HEK293 (cell line): ENCODE measurements around the gene C1QTNF12.

ENCODE experiments used
- CTCF ChIA-PET: fragments of 350-600 bp; formaldehyde crosslinking; extraction: SDS; loops from one replicate; lab custom pipeline; 2021; ENCODE audit warnings: antibody characterized with exemption; lab: Yijun Ruan, JAX
- POLR2A ChIA-PET: fragments of 300-600 bp; formaldehyde crosslinking; extraction: SDS; loops from one replicate; lab custom pipeline; 2020; ENCODE audit warnings: antibody characterized with exemption, inconsistent platforms; lab: Yijun Ruan, JAX
- H3K27ac ChIP-seq: fragments of 200-500 bp; sonication (Bioruptor generic); 2 replicates; pipeline ENCODE4 v1.5.1; 2014; ENCODE audit warnings: low read depth, low read length, control low read depth, inconsistent platforms; ENCODE audit errors: extremely low read depth
- H3K36me3 ChIP-seq, 2 experiments: fragments of 200-500 bp in 1 of 2; sonication (Bioruptor generic) in 1 of 2; 1 replicate in 1 of 2; 2 replicates in 1 of 2; pipeline ENCODE4 v1.5.1; 2014 to 2017; ENCODE audit warnings: inconsistent platforms in 2 of 2, low read length in 2 of 2; ENCODE audit not compliant: control insufficient read depth in 2 of 2, insufficient read depth in 1 of 2
- H3K4me1 ChIP-seq: fragments of 200-500 bp; sonication (Bioruptor generic); 2 replicates; pipeline ENCODE4 v1.5.1; 2014; ENCODE audit warnings: mild to moderate bottlenecking, low read length, inconsistent platforms; ENCODE audit not compliant: control insufficient read depth, insufficient read depth
- H3K4me3 ChIP-seq: 2 replicates; pipeline ENCODE4 v1.5.1; 2011; ENCODE audit warnings: low read depth, mild to moderate bottlenecking, control low read depth, low read length, moderate library complexity
- H3K9me3 ChIP-seq: fragments of 200-500 bp; sonication (Bioruptor generic); 2 replicates; pipeline ENCODE4 v1.5.1; 2014; ENCODE audit warnings: low read depth, low read length, inconsistent platforms; ENCODE audit not compliant: control insufficient read depth, insufficient read depth
- GLI4 ChIP-seq: fragments of 450-650 bp; formaldehyde crosslinking; IDR thresholded peaks from 2 replicates; pipeline ENCODE4 v1.5.1; 2016; ENCODE audit warnings: missing biosample characterization, missing genetic modification characterization
- KLF10 ChIP-seq: fragments of 450-650 bp; IDR thresholded peaks from 2 replicates; pipeline ENCODE4 v1.5.1; 2018; ENCODE audit warnings: missing biosample characterization, mild to moderate bottlenecking, missing genetic modification characterization
- MEIS1 ChIP-seq: sonication (generic); formaldehyde crosslinking; IDR thresholded peaks from 2 replicates; pipeline ENCODE4 v1.8.1; 2022; ENCODE audit warnings: missing genetic modification reagents, mild to moderate bottlenecking, borderline replicate concordance
- RBAK ChIP-seq: fragments of 450-650 bp; formaldehyde crosslinking; IDR thresholded peaks from 2 replicates; pipeline ENCODE4 v1.5.1; 2016; ENCODE audit warnings: missing biosample characterization, missing genetic modification characterization
- REPIN1 ChIP-seq: fragments of 450-650 bp; formaldehyde crosslinking; IDR thresholded peaks from 2 replicates; pipeline ENCODE4 v1.5.1; 2017; ENCODE audit warnings: missing biosample characterization, missing genetic modification characterization, low read depth
- SP2 ChIP-seq: fragments of 450-650 bp; formaldehyde crosslinking; IDR thresholded peaks from 2 replicates; pipeline ENCODE4 v1.5.1; 2016; ENCODE audit warnings: missing biosample characterization, missing genetic modification characterization
- YY1 ChIP-seq: fragments of 450-650 bp; formaldehyde crosslinking; IDR thresholded peaks from 2 replicates; pipeline ENCODE4 v1.5.1; 2018; ENCODE audit warnings: missing biosample characterization, missing genetic modification characterization
- ZNF155 ChIP-seq: fragments of 450-650 bp; formaldehyde crosslinking; IDR thresholded peaks from 2 replicates; pipeline ENCODE4 v1.5.1; 2016; ENCODE audit warnings: missing biosample characterization, missing genetic modification characterization
- ZNF19 ChIP-seq: fragments of 450-650 bp; formaldehyde crosslinking; IDR thresholded peaks from 2 replicates; pipeline ENCODE4; 2016; ENCODE audit warnings: missing biosample characterization, missing genetic modification characterization, low read depth
- ZNF202 ChIP-seq: fragments of 450-650 bp; formaldehyde crosslinking; IDR thresholded peaks from 2 replicates; pipeline ENCODE4 v1.5.1; 2016; ENCODE audit warnings: missing biosample characterization, missing genetic modification characterization, borderline replicate concordance
- ZNF223 ChIP-seq: fragments of 450-650 bp; formaldehyde crosslinking; IDR thresholded peaks from 2 replicates; pipeline ENCODE4 v1.5.1; 2016; ENCODE audit warnings: missing biosample characterization, missing genetic modification characterization
- ZNF311 ChIP-seq: fragments of 450-650 bp; formaldehyde crosslinking; IDR thresholded peaks from 2 replicates; pipeline ENCODE4 v1.5.1; 2017; ENCODE audit warnings: missing biosample characterization, missing genetic modification characterization, borderline replicate concordance
- ZNF354C ChIP-seq: fragments of 450-650 bp; formaldehyde crosslinking; IDR thresholded peaks from 2 replicates; pipeline ENCODE4 v1.5.1; 2016; ENCODE audit warnings: missing biosample characterization, missing genetic modification characterization, low read depth, borderline replicate concordance
- ZNF426 ChIP-seq: fragments of 450-650 bp; formaldehyde crosslinking; IDR thresholded peaks from 2 replicates; pipeline ENCODE4 v1.5.1; 2017; ENCODE audit warnings: missing biosample characterization, missing genetic modification characterization, mild to moderate bottlenecking, inconsistent platforms, moderate library complexity
- ZNF433 ChIP-seq: fragments of 450-650 bp; formaldehyde crosslinking; IDR thresholded peaks from 2 replicates; pipeline ENCODE4 v1.5.1; 2016; ENCODE audit warnings: missing biosample characterization, missing genetic modification characterization, low read depth
- ZNF521 ChIP-seq: fragments of 450-650 bp; formaldehyde crosslinking; IDR thresholded peaks from 2 replicates; pipeline ENCODE4 v1.5.1; 2017; ENCODE audit warnings: missing biosample characterization, mild to moderate bottlenecking, missing genetic modification characterization
- ZNF529 ChIP-seq: fragments of 450-650 bp; formaldehyde crosslinking; IDR thresholded peaks from 2 replicates; pipeline ENCODE4 v1.5.1; 2017; ENCODE audit warnings: missing genetic modification characterization, missing biosample characterization; ENCODE audit not compliant: insufficient replicate concordance
- ZNF530 ChIP-seq: fragments of 450-650 bp; formaldehyde crosslinking; IDR thresholded peaks from 2 replicates; pipeline ENCODE4 v1.5.1; 2016; ENCODE audit warnings: low read depth, missing biosample characterization, missing genetic modification characterization
- ZNF549 ChIP-seq: fragments of 450-650 bp; IDR thresholded peaks from 2 replicates; pipeline ENCODE4 v1.5.1; 2018; ENCODE audit warnings: missing biosample characterization, missing genetic modification characterization, mild to moderate bottlenecking, inconsistent platforms, moderate library complexity
- ZNF629 ChIP-seq: fragments of 450-650 bp; formaldehyde crosslinking; IDR thresholded peaks from 2 replicates; pipeline ENCODE4 v1.5.1; 2017; ENCODE audit warnings: missing biosample characterization, missing genetic modification characterization
- ZNF777 ChIP-seq: fragments of 450-650 bp; formaldehyde crosslinking; IDR thresholded peaks from 2 replicates; pipeline ENCODE4 v1.5.1; 2017; ENCODE audit warnings: missing biosample characterization, missing genetic modification characterization, borderline replicate concordance
- ZNF843 ChIP-seq: fragments of 450-650 bp; formaldehyde crosslinking; IDR thresholded peaks from 2 replicates; pipeline ENCODE4 v1.5.1; 2016; ENCODE audit warnings: missing biosample characterization, missing genetic modification characterization
- ZXDB ChIP-seq: fragments of 450-650 bp; formaldehyde crosslinking; IDR thresholded peaks from 2 replicates; pipeline ENCODE4 v1.5.1; 2016; ENCODE audit warnings: missing biosample characterization, missing genetic modification characterization
- TF ChIP-seq, protein P1 (sequence below): fragments of 450-650 bp; formaldehyde crosslinking; IDR thresholded peaks from 2 replicates; pipeline ENCODE4 v1.5.1; 2016; ENCODE audit warnings: missing biosample characterization, missing genetic modification characterization, low read depth
- TF ChIP-seq, protein P2 (sequence below): fragments of 450-650 bp; formaldehyde crosslinking; IDR thresholded peaks from 2 replicates; pipeline ENCODE4 v1.5.1; 2016; ENCODE audit warnings: missing biosample characterization, missing genetic modification characterization
- TF ChIP-seq, protein P3 (sequence below): fragments of 450-650 bp; formaldehyde crosslinking; IDR thresholded peaks from 2 replicates; pipeline ENCODE4 v1.5.1; 2017; ENCODE audit warnings: missing biosample characterization, missing genetic modification characterization
- TF ChIP-seq, protein P4 (sequence below): IDR thresholded peaks from 2 replicates; pipeline ENCODE4 v1.6.1; 2011; ENCODE audit warnings: mild to moderate bottlenecking, low read depth, low read length, borderline replicate concordance

The C1QTNF12 gene

DNA sequence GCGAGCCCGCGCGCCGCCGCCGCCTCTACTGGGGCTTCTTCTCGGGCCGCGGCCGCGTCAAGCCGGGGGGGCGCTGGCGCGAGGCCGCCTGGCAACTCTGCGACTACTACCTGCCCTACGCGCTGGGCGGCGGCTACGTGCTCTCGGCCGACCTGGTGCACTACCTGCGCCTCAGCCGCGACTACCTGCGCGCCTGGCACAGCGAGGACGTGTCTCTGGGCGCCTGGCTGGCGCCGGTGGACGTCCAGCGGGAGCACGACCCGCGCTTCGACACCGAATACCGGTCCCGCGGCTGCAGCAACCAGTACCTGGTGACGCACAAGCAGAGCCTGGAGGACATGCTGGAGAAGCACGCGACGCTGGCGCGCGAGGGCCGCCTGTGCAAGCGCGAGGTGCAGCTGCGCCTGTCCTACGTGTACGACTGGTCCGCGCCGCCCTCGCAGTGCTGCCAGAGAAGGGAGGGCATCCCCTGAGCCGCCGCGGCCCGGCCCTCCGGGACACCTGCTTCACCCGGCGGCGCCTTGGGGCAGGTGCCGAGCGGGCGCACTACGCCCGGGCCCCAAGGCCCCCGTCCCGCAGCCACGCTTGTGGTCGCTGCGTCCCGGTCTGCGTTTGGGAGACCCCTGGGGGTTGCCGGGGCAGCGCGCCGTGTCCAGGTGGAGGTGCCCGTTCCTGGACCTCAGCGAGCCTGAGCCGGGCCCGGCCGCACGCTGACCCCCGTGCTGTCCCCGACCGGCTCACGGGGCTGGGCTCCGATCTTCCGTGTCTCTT, 13.5 kb downstream of the C1QTNF12 start:
- H3K4me3 ChIP-seq: no peak overlapping the region
- TF ChIP-seq ZNF521 (no peak), YY1 (no peak), ZNF433 (tag by site-specific recombination) (no peak), SP2 (no peak), KLF10 (no peak), ZNF19 (tag by site-specific recombination) (no peak), REPIN1 (no peak), ZNF202 (no peak), ZNF354C (tag by site-specific recombination) (no peak), ZNF843 (tag by site-specific recombination) (no peak), RBAK (tag by site-specific recombination) (no peak), ZNF529 (tag by site-specific recombination) (no peak), ZNF223 (no peak), ZNF311 (tag by site-specific recombination) (no peak), ZNF426 (no peak), ZNF549 (tag by site-specific recombination) (no peak), ZNF530 (tag by site-specific recombination) (no peak)
- TF ChIP-seq, protein P1, sequence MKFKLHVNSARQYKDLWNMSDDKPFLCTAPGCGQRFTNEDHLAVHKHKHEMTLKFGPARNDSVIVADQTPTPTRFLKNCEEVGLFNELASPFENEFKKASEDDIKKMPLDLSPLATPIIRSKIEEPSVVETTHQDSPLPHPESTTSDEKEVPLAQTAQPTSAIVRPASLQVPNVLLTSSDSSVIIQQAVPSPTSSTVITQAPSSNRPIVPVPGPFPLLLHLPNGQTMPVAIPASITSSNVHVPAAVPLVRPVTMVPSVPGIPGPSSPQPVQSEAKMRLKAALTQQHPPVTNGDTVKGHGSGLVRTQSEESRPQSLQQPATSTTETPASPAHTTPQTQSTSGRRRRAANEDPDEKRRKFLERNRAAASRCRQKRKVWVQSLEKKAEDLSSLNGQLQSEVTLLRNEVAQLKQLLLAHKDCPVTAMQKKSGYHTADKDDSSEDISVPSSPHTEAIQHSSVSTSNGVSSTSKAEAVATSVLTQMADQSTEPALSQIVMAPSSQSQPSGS: no peak
- TF ChIP-seq, protein P2, sequence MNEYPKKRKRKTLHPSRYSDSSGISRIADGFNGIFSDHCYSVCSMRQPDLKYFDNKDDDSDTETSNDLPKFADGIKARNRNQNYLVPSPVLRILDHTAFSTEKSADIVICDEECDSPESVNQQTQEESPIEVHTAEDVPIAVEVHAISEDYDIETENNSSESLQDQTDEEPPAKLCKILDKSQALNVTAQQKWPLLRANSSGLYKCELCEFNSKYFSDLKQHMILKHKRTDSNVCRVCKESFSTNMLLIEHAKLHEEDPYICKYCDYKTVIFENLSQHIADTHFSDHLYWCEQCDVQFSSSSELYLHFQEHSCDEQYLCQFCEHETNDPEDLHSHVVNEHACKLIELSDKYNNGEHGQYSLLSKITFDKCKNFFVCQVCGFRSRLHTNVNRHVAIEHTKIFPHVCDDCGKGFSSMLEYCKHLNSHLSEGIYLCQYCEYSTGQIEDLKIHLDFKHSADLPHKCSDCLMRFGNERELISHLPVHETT (tag by site-specific recombination): no peak
- TF ChIP-seq, protein P3, sequence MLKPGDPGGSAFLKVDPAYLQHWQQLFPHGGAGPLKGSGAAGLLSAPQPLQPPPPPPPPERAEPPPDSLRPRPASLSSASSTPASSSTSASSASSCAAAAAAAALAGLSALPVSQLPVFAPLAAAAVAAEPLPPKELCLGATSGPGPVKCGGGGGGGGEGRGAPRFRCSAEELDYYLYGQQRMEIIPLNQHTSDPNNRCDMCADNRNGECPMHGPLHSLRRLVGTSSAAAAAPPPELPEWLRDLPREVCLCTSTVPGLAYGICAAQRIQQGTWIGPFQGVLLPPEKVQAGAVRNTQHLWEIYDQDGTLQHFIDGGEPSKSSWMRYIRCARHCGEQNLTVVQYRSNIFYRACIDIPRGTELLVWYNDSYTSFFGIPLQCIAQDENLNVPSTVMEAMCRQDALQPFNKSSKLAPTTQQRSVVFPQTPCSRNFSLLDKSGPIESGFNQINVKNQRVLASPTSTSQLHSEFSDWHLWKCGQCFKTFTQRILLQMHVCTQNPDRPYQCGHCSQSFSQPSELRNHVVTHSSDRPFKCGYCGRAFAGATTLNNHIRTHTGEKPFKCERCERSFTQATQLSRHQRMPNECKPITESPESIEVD (tag by site-specific recombination): no peak
- H3K9me3 ChIP-seq: no peaks in the 10 kb centered on the region
- POLR2A ChIA-PET: no interaction called here
- H3K36me3 ChIP-seq: peaks cover 0 to 31% of the 10 kb centered on the region in 2 experiments; a peak in 1 of 3 replicates
- peak overlapping the region; percentile 90; the same call in 1 of the 2 replicates for H3K27ac ChIP-seq
- CTCF ChIA-PET: no interaction called here
- H3K4me1 ChIP-seq: no peaks in the 10 kb centered on the region; the same call in 1 of the 2 replicates

DNA sequence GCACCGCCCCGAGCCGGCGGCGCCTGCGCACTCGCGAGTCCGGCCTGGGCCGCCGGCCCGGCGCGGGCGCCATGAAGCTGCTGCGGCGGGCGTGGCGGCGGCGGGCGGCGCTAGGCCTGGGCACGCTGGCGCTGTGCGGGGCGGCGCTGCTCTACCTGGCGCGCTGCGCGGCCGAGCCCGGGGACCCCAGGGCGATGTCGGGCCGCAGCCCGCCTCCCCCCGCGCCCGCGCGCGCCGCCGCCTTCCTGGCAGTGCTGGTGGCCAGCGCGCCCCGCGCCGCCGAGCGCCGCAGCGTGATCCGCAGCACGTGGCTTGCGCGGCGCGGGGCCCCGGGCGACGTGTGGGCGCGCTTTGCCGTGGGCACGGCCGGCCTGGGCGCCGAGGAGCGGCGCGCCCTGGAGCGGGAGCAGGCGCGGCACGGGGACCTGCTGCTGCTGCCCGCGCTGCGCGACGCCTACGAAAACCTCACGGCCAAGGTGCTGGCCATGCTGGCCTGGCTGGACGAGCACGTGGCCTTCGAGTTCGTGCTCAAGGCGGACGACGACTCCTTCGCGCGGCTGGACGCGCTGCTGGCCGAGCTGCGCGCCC, 14.2 kb downstream of the C1QTNF12 start, which contains the start of gene B3GALT6:
TSS of gene B3GALT6 (plus strand) at position 30 of the 588 bp plus-strand sequence. CDS start at position 72, 42 bp downstream.
- Histone ChIP-seq H3K4me3 (peak within 1 kb of the TSS; percentile 81), H3K9me3 (no peaks in the 10 kb centered on the region), H3K36me3 (peaks cover 0 to 37% of the 10 kb centered on the region in 2 experiments; a peak in 1 of 3 replicates), H3K27ac (peak within 1 kb of the TSS; percentile 90), H3K4me1 (no peaks in the 10 kb centered on the region; the same call in 1 of the 2 replicates)
- TF ChIP-seq ZNF629: no peak
- no peak for TF ChIP-seq ZXDB (tag by site-specific recombination)
- no peak for TF ChIP-seq ZNF777 (tag by site-specific recombination)
- no peak for TF ChIP-seq ZNF155 (tag by site-specific recombination)
- 0 out of 2 replicates have a peak, but pooled peaks have one; percentile 31 for TF ChIP-seq MEIS1 (CRISPR knock-in tag)
- TF ChIP-seq GLI4 (tag by site-specific recombination): no peak
- TF ChIP-seq, protein P4, sequence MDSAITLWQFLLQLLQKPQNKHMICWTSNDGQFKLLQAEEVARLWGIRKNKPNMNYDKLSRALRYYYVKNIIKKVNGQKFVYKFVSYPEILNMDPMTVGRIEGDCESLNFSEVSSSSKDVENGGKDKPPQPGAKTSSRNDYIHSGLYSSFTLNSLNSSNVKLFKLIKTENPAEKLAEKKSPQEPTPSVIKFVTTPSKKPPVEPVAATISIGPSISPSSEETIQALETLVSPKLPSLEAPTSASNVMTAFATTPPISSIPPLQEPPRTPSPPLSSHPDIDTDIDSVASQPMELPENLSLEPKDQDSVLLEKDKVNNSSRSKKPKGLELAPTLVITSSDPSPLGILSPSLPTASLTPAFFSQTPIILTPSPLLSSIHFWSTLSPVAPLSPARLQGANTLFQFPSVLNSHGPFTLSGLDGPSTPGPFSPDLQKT: 0 out of 2 replicates have a peak, but pooled peaks have one; percentile 1
- CTCF ChIA-PET: interaction anchor here (1.7 kb wide), 1 partner anchor 18 kb away, joined by 4 read pairs; no protein-coding TSS in a partner anchor
- POLR2A ChIA-PET: no interaction called here
